Activated CD8-positive, alpha-beta memory T cell treated with anti-CD3 and anti-CD28 coated beads for 48 hours (primary cell): ENCODE measurements around the gene SLC25A19.
"Not testable (repeated sequence)": the region's sequence is repeated elsewhere in the genome, so short reads cannot be mapped to it uniquely, and the experiment has no call there.

Experiments
- DNase-seq, 3 experiments: peaks; one replicate each; pipeline ENCODE4 v3.0.0-alpha.2; 2020; ENCODE audit warnings: low read depth in 2 of 3, low spot score in 2 of 3

Gene SLC25A19

DNA sequence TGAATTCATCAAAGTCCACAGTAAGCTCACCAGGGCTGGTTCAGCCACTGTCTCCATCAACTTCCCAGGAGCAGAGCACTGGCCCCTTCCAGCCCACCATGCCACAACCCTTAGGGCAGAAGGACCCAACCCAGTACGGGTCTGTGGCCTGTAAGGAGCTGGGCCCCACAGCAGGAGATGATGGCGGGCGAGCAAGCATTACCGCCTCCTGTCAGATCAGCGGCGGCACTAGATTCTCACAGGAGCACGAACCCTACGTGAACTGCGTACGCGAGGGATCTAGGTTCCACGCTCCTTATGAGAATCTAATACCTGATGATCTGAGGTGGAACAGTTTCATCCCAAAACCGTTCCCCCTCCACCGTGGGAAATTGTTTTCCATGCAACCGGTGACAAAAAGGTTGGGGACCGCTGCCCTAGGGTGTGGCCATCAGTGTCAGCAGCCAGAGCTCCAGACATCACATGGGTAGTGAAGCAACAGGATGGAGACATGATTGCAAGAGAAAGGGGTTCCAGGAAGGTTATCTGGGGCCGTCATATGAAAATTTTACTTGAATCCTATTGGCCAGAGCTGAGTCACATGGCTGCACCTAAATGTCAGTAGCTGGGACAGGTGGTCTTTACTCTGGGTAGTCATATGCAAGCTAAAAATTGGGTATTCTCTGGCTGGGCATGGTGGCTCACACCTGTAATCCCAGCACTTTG lies 12.4 kb upstream of the SLC25A19 start:
- no peak for DNase-seq

- no peak for DNase-seq
These were observed 11.8 kb upstream of the SLC25A19 start for GRCh38 chr17:75301049-75301448.

- DNase-seq, result no peak
These were observed 11.0 kb upstream of the SLC25A19 start for GRCh38 chr17:75300280-75300679.

DNA sequence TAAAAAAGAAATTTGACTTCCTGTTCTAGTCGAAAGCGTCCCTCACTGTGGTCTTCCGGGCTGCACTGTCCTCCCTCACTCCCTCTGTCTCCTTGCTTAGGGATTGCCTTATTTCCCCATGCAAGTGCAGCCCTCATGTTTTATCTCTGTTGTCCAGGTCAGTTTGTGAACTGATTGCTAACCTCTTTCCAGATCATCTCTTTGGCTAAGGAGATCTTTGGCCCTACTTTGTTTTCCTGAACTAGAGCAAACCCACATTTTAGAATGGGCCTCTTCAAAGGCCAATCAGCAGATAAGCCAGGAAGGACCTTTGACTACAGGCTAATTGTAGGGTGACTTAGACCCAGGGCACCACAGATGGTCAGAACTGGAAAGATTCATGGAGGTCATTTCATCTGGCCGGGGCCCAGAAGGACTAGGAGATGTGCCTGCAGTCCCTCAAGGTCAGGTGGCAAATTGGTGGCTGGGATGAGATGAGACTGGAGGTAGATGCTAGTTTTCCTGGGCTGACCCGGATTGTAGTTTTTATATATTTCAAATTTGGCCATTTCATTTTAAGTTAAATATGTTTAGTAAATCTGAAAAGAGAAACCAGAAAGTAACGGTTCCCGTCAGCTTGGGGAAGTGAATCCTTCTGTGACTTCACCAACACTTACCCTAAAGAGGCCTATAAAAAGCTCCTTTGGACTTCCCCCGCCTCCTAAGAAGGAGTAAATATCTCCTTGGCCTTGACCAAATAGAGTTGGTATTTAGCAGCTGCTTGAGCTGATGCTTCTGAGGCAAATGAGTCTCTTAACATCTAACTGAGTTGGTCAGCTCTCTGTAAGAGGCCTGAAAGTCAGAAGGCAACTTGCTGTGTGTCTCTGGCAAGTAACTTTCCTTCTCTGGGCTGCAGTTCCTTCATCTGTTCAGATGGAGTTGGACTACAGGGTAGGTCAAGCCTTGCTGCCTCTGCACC lies 6.2 kb upstream of the SLC25A19 start:
- no peak for DNase-seq

- DNase-seq, result not testable (repeated sequence)
These were observed 3.7 kb upstream of the SLC25A19 start for GRCh38 chr17:75292810-75293448.

DNA sequence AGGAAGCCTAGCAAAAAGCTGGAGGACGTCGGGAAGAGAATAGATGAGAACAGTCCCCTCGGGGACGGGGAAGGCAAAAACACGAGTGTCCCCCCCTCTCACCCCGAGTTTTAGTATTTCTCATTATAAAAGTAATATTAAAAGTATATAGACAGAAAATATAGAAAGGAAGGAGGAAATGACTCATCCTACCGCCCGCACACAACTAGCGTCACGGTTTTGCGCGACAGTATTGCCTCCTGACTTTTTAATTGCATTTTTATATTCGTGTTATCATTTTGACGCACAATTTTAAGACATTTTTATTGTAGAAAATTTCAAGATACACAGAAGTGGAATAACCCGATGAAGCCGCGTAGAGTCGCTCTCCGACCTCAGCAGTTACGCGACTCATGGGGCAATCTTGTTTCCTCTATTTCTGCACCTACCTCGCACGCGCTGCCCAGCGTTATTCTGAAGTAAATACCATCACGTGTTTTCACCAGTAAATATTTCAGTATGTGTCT lies 652 bp upstream of the SLC25A19 start:
- peak in 1 of 3 experiments; percentile 40 for DNase-seq

- peak in 1 of 3 experiments; percentile 31 for DNase-seq
These were observed 491 bp downstream of the SLC25A19 start for GRCh38 chr17:75288770-75289114.

- DNase-seq, result no peak
These were observed 874 bp downstream of the SLC25A19 start for GRCh38 chr17:75288359-75288758.

DNA sequence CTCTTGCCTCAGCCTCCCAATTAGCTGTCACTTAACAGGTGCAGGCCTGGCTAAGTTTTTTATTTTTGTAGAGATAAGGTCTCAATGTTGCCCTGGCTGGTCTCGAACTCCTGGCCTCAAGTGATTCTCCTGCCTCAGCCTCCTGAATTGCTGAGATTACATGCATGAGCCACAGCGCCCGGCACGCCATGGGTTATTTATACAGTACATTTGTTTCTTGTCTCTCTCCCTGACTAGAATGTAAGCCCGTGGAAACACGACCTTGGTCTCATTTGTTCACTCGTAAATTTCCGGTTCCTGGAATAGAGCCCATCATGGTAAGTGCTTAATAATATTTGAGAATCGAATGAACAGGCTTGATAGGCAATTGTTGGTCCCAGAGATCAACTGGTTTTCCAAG lies 2.0 kb downstream of the SLC25A19 start:
- no peak for DNase-seq

DNA sequence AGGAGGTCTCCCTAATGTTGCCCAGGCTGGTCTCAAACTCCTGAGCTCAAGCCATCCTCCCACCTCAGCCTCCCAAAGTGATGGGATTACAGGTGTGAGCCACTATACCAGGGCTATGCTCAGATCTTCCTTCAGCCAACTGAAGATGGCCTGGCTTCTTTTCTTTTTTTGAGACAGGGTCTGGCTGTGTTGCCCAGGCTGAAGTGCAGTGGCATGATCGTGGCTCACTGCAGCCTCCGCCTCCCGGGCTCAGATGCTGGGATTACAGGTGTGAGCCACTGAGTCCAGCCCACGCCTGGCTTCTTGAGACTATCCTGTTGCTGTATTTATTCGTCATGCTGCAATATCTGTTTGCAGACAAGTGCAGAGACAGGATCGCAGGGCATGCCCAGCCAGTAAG lies 4.1 kb downstream of the SLC25A19 start:
- no peak for DNase-seq

DNA sequence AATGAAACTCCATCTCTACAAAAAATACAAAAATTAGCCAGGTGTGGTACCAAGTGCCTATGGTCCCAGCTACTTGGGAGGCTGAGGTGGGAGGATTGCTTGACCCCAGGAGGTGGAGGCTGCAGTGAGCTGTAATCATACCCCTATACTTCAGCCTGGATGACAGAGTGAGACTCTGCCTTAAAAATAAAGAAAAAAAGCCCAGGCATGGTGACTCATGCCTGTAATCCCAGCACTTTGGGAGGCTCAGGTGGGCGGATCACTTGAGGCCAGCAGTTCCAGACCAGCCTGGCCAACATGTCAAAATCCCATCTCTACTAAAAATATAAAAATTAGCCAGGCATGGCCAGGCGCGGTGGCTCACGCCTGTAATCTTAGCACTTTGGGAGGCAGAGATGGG lies 9.0 kb downstream of the SLC25A19 start:
- not testable (repeated sequence) for DNase-seq

DNA sequence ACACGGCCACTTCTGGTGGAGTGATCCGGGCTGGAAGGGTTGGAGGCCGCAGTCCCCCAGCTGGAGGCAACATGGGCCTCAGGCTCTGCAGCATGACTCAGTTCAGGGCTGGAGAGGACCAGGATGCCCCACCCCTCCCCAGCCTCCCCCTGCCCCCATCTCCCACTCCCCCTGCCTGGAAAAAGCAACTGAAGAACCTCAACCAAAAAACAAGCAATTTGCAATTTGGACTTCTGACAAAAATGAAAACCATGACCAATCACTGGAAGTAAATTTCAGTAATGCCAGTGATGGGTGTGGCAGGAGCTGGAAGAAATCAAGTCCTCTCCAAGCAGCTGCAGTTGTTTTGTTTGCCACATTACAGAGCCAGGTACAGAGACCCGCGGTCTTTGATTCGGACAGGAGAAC lies 11.6 kb downstream of the SLC25A19 start:
- DNase-seq, result no peak

GRCh38 chr17:75273977-75274708 lies 15.1 kb downstream of the SLC25A19 start:
- no peak for DNase-seq

DNA sequence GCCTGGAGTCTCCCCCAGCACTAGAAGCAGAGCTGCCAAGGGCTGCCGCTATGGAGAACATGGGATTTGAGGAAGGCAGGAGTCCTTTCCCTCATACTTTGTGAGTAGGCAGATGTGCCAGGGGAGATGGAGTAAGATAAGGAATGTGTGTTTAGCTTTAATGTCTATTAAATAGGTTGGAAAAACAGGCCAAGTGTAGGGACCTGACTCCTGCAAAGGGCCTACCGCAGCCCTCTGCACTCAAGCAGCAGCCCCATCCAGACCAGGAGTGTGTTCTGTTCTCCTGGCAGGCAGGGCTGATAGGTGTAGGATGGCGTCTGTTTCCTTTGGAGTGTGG lies 16.4 kb downstream of the SLC25A19 start:
- DNase-seq, result no peak

- DNase-seq, result no peak
These were observed 17.0 kb downstream of the SLC25A19 start for GRCh38 chr17:75271955-75272847.

DNA sequence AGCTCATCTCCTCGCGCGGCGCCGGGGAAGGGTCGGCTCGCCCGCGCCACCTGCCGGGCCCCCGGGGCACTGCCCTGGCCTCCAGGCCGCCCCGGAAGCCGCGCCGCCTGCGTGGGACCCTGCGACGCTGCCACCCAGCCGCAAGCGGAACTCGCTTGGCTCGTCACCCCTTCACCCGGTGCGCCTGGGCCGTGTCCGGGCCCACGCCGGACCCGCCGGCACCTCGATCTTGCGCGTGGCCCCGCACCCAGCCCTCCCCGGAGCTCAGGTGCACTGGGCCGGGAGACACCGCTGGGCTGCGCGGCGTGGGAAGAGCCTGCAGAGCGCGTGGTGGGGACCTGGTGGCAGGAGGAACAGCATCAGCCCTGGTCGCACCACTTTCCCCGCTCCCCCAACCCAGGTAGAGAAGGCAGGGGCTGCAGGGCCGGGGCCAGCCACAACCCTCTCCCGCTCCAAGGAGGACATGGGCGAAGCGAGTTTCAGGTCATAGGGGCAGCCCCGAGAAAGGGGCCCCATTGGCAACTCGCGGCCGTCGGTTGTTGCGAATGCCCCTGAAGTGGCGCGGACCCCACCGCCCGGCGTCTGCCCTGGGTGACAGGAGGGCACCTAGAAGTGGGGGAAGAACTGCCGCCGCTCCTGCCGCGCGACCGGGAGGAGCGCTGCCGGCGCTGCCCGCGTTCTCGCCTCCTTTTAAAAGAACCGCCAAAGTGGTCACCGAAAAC lies 17.8 kb downstream of the SLC25A19 start:
- DNase-seq, result peak; percentile 80 to 88 (median 85)

DNA sequence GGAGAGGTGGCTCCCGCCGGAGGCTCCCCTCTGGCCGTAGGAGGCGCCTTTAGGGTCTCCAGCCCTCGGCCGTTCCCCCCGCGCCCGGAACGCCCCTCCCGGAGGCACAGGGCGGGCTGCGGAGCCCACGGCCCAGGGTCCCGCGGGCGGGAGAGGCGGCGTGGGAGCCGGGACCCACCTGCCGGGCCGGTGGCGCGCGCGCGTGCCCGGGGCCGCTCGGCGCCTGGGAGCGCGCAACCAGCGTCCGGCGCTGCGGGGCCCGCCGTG lies 18.3 kb downstream of the SLC25A19 start, which contains the start of gene MIF4GD:
Gene MIF4GD, minus strand, starts transcription at position 266 of the 267 bp plus-strand sequence. CDS start 1,036 bp downstream, outside the sequence.
- no peak for DNase-seq

DNA sequence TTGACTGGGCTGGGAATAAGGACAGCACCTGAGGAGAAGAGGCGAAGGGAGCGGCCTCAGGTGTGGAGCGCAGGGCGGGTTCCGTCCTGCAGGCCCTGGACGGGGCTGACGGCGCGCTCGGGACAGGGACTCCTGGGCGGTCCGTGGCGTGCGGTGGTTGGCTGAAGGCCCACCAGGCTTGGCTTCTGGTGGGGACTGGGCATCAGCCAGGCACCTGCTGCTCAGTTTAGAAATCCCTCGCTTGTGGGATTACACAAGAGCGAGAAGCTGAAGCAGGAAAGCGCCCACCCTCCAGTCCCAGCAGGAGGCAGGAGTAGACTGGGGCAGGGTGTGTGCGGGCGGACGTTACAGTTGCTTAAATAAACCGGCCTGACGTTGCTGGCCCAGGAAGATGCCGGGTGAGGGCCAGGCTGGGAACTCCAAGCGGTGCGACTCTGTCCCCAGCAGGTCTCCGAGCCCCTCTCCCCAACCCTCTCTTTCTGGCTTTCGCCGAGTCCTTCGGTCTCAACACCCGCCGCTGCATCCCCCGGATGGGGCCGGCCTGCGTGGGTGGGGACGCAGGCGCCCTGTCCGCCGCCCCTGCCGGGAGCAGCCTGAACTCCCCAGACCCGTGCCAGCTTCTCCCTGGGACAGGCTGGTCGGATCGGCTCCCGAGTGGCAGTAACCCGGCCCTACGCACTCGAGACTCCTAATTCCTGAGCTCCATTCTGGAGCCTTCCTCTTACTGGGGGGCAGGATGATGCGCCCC lies 18.8 kb downstream of the SLC25A19 start:
- DNase-seq, result peak; percentile 42 to 70 (median 56)

DNA sequence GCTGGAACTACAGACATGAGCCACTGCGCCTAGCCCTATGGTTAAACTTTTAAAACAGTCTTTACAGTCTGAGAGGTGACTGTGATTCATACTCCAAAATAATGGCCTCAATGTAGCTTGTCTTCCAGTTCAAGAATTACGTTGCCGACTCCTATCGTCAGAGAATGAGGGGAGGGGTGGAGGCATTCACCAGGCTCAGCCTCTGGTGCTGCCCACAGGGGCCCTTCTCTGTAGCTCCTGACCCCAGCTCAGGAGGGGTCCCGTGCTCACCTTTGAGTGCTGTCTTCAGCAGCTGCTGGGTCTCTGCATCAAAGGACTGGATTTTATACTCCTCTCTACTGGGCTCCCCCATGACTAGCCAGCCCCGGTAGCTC lies 19.4 kb downstream of the SLC25A19 start:
- DNase-seq, result no peak
